GM12801 (cell line): ENCODE data around the gene TAMALIN.

ENCODE experiments used
- TF ChIP-seq, protein P1 (sequence below): IDR thresholded peaks from one replicate; pipeline ENCODE4 v1.5.1; 2011; ENCODE audit warnings: control low read depth; ENCODE audit not compliant: insufficient read length; ENCODE audit errors: extremely low read depth

Gene TAMALIN

DNA sequence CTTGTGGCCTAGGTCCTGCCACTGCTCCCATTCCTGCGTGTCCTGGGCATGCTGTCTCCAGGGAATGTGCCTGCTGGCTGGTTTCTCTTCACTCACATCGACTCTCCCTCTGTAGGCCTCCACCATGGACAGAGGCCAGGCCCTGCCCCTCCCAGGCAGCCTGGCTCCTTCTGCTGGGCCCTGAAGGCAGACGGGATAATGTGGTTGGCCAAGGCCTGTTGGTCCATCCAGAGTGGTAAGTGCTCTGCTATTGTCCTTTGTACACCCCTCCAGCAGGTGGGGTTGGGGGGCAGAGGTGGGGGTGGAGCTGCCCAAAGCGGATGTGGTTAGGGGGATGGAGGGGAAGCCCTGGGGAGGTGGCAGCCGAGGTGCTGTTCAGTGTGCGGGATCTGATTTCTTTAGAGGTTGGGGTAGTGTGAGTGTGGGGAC lies 35.0 kb downstream of the TAMALIN start:
- TF ChIP-seq, protein P1, sequence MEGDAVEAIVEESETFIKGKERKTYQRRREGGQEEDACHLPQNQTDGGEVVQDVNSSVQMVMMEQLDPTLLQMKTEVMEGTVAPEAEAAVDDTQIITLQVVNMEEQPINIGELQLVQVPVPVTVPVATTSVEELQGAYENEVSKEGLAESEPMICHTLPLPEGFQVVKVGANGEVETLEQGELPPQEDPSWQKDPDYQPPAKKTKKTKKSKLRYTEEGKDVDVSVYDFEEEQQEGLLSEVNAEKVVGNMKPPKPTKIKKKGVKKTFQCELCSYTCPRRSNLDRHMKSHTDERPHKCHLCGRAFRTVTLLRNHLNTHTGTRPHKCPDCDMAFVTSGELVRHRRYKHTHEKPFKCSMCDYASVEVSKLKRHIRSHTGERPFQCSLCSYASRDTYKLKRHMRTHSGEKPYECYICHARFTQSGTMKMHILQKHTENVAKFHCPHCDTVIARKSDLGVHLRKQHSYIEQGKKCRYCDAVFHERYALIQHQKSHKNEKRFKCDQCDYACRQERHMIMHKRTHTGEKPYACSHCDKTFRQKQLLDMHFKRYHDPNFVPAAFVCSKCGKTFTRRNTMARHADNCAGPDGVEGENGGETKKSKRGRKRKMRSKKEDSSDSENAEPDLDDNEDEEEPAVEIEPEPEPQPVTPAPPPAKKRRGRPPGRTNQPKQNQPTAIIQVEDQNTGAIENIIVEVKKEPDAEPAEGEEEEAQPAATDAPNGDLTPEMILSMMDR, result no peak

DNA sequence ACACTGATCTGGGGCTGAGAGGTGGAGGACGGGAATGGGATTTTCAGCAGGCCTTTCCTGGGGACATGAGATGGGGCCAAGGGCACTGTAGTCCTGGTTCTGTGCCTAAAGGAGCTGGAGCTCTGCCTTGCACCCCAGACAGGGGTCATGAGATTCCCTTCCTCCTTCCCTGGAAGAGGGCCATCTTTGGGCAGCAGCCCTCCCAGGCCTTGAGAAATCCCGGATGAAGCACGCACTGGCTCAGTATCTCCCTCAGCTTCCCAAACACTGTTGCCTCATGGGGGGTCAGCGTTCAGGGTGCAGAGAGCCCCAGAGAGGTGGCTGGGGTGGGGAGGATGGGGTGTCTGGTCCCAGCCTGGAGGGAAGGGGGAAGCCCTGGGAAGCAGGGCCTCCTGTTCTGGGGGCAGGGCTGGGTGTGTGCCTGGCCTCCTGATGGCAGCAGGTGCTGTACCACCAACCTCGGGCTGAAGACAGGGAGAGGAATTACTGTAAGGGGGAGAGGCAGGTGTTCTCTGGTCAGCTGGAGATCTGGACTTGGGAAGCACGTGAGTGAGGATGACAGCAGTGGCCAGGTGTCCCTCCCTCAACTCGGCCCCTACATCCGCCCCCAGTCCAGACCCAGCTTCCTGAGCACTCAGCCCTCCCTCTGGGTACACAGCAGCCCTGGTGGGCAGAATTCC lies 36.1 kb downstream of the TAMALIN start:
- TF ChIP-seq, protein P1, result no peak

DNA sequence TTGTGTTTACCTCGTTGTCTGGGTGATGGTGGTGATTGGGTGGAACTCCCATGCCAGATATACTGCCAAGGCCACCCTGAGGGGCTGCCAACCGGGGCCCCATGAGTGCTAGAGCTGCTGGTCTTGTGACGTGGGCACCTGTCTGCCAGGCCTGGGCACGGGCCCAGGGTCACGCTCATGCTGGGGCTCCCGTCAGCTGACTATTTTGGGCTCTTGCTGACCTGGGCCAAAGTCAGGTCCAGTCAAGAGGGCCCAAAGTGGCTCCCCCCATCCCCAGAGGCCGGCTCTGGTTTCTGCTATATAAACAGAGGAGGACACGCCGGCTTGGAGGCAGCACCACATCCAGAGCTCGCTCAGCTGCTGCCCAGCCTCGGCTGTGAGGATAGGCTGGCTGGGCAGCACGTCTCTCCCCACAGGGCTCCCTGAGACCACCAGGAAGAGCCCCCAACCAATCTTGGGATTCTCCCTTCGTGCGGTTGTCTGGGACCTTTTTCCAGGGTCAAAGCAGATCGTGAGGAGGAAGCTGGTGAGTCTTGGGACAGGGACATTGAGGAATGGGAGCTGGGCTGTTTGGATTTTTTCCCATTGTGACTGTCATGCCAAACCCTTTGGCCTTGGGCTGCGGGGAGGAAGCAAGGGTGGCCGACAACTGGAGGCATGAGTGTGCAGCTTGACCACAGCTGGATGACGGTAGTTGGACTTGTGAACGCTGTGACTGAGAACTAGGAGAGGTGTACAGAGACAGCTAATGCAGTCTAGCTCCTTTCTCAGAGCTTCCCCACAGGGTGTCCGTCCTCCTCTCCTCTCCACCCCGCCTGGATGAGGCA lies 36.9 kb downstream of the TAMALIN start:
- TF ChIP-seq, protein P1, result no peak

DNA sequence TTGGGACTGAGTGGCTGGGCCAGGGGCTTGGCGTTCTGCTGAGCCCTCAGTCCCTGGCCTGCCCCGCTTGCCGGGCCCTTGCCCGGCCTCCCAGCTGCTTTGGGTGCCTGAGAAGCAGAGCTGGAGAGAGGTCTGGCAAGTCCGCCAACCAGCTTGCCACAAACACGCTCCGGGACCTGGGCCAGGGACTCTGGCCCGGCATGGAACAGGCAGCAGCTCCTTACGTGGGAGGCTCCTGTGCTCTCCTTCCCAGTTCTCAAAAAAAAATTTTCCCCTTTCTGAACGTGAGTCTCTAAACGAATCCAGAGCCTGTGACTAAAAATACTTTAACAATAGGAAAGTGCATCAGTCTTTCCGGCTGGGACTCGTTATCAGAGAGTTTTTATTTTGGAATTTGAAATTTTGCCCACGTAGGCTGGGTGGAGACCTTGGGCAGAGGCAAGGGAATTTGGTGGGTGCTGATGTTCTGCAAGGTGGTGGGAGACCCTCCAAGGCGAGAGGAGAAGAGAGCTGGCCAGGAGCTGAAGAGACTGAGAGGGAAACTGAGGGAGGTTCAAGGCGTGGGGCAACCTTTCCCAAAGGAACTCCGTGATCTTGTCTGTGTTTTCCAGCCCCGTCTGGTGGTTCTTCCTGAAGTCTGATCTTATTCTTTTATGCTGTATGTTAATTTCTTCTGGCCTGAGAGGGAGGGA lies 37.7 kb downstream of the TAMALIN start:
- TF ChIP-seq, protein P1, result no peak

GRCh38 chr12:52045794-52046199 lies 39.1 kb downstream of the TAMALIN start:
- TF ChIP-seq, protein P1, result no peak

GRCh38 chr12:52046859-52047258 lies 40.1 kb downstream of the TAMALIN start:
- TF ChIP-seq, protein P1, result no peak

GRCh38 chr12:52049286-52049685 lies 42.5 kb downstream of the TAMALIN start:
- TF ChIP-seq, protein P1, result no peak
